Left cardiac atrium (tissue), 4 donors: Measurements from ENCODE around the gene DLGAP1. TPM values are rescaled to one million over a fixed set of nuclear protein-coding genes. Genes with fewer than 3 reads are reported as not detected.

ENCODE experiments used
- ATAC-seq, 2 donors: fragments of 200-7000 bp; cut with Tn5 transposase; one replicate each; pipeline ENCODE4 v1.9.1; 2020; ENCODE audit warnings: mild to moderate bottlenecking in 2 of 2, moderate library complexity in 2 of 2
- DNase-seq: peaks from one replicate; pipeline ENCODE4 v3.0.0-alpha.2; 2020
- intact Hi-C, 2 donors: fragments of 100-400 bp; cut with DNase I; formaldehyde crosslinking; loops; one replicate each; pipeline versions ENCODE4 v1.14.1 to v1.15.1; 2022 to 2023
- total RNA-seq, 2 donors: library from RNA; stranded (reverse); fragmentation: NEBNext Ultra II Directional; extraction: Animal tissue kit (Norgen Biotek cat#: 25700); gene quantifications; one replicate each; pipeline ENCODE4 v1.2.1, GENCODE V29; 2021
- donor health status: DM: no; HTN: yes; CAD: no.
- donor health status: DM: no; HTN: yes; CAD: no; lungs with severe emphysema.
- donor health status: DM: yes; HTN: yes; CAD: no.
- donor health status: Dilated cardiomyopathy.

The DLGAP1 gene
- total RNA-seq, 2 donors from 2014 or later: 0.29 to 0.47 TPM

GRCh38 chr18:3871687-3872086 lies 583.4 kb downstream of the DLGAP1 start:
- DNase-seq (no peak), ATAC-seq (no peak)
- intact Hi-C loops: no loop called here

DNA sequence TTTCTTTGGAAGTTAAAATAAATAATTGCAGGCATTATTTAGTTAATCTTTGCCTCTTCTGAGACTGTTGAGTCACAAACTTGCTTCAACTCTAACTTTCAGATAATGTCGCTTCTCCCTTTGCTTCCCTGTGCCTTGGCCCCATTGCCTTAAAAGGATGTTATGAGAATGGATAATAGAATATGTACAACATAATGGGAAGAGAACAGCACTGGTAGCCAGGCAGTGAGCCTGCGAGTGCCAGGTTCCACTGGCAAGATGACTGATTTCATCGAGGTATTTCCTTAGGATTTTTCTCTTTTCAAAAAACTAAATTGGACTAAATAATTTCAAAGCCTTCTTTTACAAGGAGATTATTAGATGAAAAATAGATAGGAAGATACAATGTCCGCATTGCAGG lies 584.2 kb downstream of the DLGAP1 start:
- intact Hi-C loops: no loop called here
- ATAC-seq (no peak), DNase-seq (no peak)

DNA sequence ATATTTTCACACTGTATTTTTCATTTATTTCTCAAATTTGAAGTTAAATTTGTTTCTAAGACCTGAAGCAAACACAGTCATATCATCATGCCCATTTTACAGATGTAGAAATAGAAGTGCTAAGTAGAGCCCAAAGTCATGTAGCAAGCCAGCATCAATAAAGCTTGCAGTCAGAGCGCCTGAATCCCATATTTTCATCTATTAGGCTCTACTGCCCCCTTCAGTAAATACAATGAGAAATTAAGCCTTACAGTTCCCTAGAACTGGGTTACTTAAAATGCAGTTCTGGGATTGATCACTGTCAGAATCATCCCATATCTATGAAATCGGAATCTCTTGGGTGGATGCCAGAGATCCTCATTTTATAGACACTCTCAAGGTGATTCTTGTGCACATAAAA lies 585.3 kb downstream of the DLGAP1 start:
- intact Hi-C loops: loop anchor here (5.0 to 10.0 kb wide), 2 partner anchors 95 to 98 kb away; no protein-coding TSS in a partner anchor
- ATAC-seq (peak; percentile 52 to 66), DNase-seq (no peak)

DNA sequence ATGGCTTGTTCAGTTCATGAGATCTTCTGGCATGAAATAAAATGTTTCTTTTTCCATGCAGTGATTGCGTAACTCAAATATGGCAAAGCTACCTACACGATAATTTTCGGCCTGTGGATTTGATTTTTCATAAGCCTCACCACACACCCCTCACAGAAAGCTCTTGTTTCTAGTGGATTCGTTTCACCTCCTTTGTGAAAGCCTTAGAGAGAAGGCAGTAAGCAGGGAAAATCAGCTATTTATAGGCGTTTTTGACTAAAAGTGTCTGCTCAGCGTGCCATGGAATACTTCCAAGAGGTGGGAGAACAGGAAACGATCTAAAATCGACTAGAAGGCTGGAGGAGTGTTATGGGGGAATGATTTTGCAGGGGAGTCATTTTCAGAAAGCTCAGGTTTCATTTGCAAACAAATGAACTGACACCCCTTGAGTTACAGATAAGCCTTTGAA lies 587.2 kb downstream of the DLGAP1 start:
- DNase-seq (no peak), ATAC-seq (peak in 1 of 2 donors; percentile 31)
- intact Hi-C loops: loop anchor here (5.0 to 10.0 kb wide), 2 partner anchors 93 to 96 kb away; no protein-coding TSS in a partner anchor

- intact Hi-C loops: loop anchor here (5.0 to 10.0 kb wide), 2 partner anchors 92 to 95 kb away; no protein-coding TSS in a partner anchor
- ATAC-seq (peak; percentile 19 to 35), DNase-seq (no peak)
These were observed 587.9 kb downstream of the DLGAP1 start for GRCh38 chr18:3867236-3867635.

- intact Hi-C loops: loop anchor here (5.0 to 10.0 kb wide), 2 partner anchors 90 to 92 kb away; no protein-coding TSS in a partner anchor
- ATAC-seq (no peak), DNase-seq (no peak)
These were observed 590.3 kb downstream of the DLGAP1 start for GRCh38 chr18:3864669-3865298.

DNA sequence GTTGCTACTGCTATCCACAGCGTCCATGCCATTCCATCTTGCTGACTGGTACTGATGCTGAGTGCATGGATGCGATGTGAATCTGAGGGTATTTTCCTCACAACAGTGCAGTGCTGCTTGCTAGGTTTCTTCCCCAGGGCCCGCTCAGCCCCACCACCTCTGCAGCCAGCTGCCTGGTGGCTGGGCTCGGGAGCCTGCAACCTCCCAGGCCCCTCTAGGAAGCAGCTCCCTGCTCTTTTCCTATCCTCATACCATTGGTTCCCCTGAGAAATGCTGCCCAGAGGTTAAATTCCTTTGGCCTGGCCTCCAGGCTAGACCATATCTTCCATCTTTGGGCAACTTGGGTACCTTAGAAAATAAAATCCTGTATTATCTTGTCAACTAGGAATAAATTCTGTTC lies 591.5 kb downstream of the DLGAP1 start:
- ATAC-seq (no peak), DNase-seq (no peak)
- intact Hi-C loops: loop anchor here in 1 of 2 donors (10.0 kb wide), 1 partner anchor 89 kb away; no protein-coding TSS in a partner anchor

- no peak for ATAC-seq
- intact Hi-C loops: loop anchor here in 1 of 2 donors (10.0 kb wide), 1 partner anchor 88 kb away; no protein-coding TSS in a partner anchor
- no peak for DNase-seq
These were observed 592.1 kb downstream of the DLGAP1 start for GRCh38 chr18:3863006-3863405.

DNA sequence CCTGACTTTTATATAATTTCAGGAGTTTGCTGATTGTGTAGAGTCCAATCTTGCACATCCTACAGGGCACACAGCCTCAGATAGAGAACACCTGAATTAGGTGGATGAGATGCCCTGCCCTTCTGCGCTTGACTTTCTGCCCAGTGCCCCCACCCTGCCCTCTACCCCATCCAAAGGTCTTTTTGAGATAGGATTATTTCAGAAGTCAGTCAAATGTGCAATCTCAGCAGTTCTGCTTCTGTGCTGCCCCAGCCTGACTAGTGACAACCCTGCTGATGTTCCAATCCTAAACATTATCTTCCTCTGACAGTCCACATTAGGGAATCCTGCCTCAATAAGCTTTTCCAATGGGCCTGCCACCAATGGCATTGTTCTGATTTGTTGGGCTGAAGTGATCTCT lies 593.6 kb downstream of the DLGAP1 start:
- no peak for ATAC-seq
- no peak for DNase-seq
- intact Hi-C loops: loop anchor here in 1 of 2 donors (10.0 kb wide), 1 partner anchor 87 kb away; no protein-coding TSS in a partner anchor

GRCh38 chr18:3857544-3857943 lies 597.6 kb downstream of the DLGAP1 start:
- intact Hi-C loops: no loop called here
- DNase-seq: no peak
- peak in 1 of 2 donors; percentile 68 for ATAC-seq

GRCh38 chr18:3855966-3856365 lies 599.1 kb downstream of the DLGAP1 start:
- ATAC-seq (no peak), DNase-seq (no peak)
- intact Hi-C loops: no loop called here

DNA sequence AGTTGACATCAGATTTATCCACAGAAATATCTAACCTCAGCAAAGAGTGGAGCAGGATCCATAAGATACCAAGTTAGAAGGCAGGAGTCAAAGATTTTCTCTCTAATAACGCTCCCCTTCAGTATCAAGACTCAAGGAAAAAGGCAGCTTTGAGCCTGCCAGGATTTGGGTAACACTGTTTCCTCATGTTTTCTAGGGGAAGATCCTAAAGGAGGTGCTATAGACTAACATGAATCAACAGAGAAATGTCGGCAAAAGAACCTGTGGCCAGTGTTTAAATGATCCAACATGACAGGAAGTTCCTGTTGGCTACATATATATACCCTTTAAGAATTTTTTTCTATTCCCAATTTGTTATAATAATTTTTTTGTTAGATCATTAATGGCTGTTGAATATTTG lies 602.8 kb downstream of the DLGAP1 start:
- intact Hi-C loops: no loop called here
- no peak for DNase-seq
- no peak for ATAC-seq

- ATAC-seq: no peak
- no peak for DNase-seq
- intact Hi-C loops: no loop called here
These were observed 603.9 kb downstream of the DLGAP1 start for GRCh38 chr18:3851159-3851558.

DNA sequence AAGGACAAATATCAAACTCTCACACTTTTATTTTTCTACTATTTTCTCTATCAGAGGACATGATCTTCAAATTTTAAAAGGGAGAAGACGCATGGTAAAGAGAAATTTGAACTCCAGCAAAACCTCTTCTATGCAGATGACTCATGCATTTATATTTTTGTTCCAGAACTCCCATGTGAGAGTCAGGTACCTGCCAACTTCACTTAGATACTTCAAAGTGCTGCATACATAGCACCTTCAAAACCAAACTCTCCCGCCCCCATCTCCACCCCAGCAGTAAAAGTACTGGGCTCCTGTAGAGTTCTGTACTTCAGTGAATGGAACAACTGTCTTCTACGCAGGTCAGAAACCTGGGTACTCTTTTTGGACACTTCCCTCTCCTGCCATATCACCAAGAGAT lies 606.8 kb downstream of the DLGAP1 start:
- ATAC-seq: peak in 1 of 2 donors; percentile 64
- DNase-seq: no peak
- intact Hi-C loops: no loop called here

- intact Hi-C loops: no loop called here
- ATAC-seq (no peak), DNase-seq (no peak)
These were observed 609.9 kb downstream of the DLGAP1 start for GRCh38 chr18:3845161-3845560.

GRCh38 chr18:3842844-3843243 lies 612.3 kb downstream of the DLGAP1 start:
- DNase-seq (no peak), ATAC-seq (no peak)
- intact Hi-C loops: no loop called here

- intact Hi-C loops: no loop called here
- DNase-seq: no peak
- no peak for ATAC-seq
These were observed 614.3 kb downstream of the DLGAP1 start for GRCh38 chr18:3840766-3841165.

- intact Hi-C loops: no loop called here
- ATAC-seq: no peak
- DNase-seq: no peak
These were observed 615.5 kb downstream of the DLGAP1 start for GRCh38 chr18:3839581-3839981.

DNA sequence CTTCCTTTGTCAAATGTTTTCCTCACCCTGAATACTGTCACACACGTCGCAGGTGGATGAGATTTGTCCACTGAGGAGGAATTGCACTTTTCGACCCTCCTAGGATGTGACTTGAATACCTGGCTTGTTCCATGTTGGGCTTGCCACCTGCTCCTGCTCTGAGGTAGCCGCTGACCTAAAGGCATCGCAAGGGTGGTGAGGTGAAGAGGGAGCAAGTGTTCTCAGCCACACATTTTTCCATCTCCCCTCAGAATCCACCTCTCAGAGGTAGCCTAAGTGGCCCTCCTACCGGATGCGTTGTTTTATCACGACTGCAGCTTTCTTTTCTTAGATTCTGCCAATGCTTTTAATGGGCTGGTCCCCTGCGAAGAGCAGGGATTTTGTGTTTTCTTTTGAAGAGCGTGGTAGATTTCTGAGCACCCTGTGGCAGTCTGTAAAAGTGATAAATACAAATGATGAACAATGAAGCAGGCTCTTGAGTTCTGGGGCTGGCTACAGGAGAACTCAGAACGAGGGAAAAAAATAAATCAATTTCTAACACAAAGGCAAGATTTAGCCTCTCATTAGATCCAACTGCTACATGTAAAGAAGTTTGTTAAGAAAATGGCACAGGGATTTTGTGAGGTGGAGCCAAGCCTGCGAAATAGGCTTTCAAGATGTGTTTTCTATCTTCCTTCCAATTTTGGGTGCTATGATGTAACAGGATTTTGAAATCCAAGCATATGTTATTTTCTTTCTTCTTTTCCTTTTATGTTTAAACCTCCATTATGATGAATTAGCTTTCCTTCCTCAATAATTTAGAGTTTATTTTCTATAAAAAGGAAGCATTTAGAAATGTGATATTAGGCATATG lies 618.4 kb downstream of the DLGAP1 start:
- ATAC-seq (no peak), DNase-seq (no peak)
- intact Hi-C loops: no loop called here

DNA sequence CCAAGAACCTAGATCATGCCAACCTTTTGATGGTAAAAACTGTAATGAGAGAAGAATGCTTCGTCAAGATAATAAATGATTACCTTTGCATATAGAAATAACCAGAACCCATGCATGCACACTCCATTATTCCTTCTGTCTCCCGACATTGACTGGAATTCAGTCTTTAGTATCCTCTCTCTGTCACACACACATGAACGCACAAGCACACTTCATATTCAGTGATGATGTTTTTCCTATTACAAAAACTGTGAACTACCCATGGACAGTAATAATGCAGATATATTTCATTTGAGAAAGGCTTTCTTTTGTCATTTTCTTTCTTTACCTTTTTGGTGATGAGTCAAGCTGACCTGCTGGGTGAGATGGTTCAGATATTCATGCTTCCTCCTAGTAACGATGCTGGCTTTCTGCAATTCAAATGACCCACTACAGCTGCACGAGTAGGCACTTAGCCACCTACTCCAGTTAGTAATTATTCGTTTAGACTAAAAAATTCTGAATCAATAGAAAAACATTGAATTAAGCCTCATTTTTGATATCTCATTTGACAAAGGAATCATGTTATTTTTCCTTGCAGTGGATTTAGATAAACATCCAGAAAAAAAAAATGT lies 623.0 kb downstream of the DLGAP1 start:
- no peak for ATAC-seq
- intact Hi-C loops: no loop called here
- no peak for DNase-seq
